ENCODE data around the gene LONRF2. TPM values are rescaled to one million over a fixed set of nuclear protein-coding genes. Genes with fewer than 3 reads are reported as not detected.

The LONRF2 gene
- total RNA-seq, 1 experiment from 2014 or later = 0.33 TPM

GRCh38 chr2:100352521-100352920 lies 30.2 kb upstream of the LONRF2 start:
- DNase-seq (ENCODE audit: low spot score) (no peak), ATAC-seq (no peak)
- ChIA-PET POLR2A (no interaction called here), CTCF (no interaction called here)
- Mint-ChIP-seq H3K36me3 (peaks cover 10% of the 10 kb centered on the region), H3K9me3 (peaks cover 31% of the 10 kb centered on the region), H3K4me1 (peaks cover 11% of the 10 kb centered on the region), H3K4me3 (no peak overlapping the region), H3K27ac (no peak overlapping the region), H3K27me3 (ENCODE audit: low read depth) (no peaks in the 10 kb centered on the region)
- TF ChIP-seq ARID4B (CRISPR knock-in tag; IDR thresholded peaks at IDR 0.05; ENCODE audit: borderline replicate concordance) (no peak), STAT6 (CRISPR knock-in tag; conservative IDR thresholded peaks at IDR 0.05; ENCODE audit: low read depth) (no peak), GABPB1 (CRISPR knock-in tag; IDR thresholded peaks at IDR 0.05) (no peak), AFF4 (CRISPR knock-in tag; IDR thresholded peaks at IDR 0.05; ENCODE audit: borderline replicate concordance) (no peak), GRHL2 (CRISPR knock-in tag; IDR thresholded peaks at IDR 0.05; ENCODE audit: insufficient replicate concordance, severe bottlenecking) (no peak), ETV6 (CRISPR knock-in tag; IDR thresholded peaks at IDR 0.05) (no peak), IRF1 (CRISPR knock-in tag; IDR thresholded peaks at IDR 0.05) (no peak), ZNF219 (CRISPR knock-in tag; IDR thresholded peaks at IDR 0.05; ENCODE audit: borderline replicate concordance) (no peak), ZSCAN18 (CRISPR knock-in tag; IDR thresholded peaks at IDR 0.05) (no peak), USF1 (CRISPR knock-in tag; IDR thresholded peaks at IDR 0.05) (no peak), MXD4 (CRISPR knock-in tag; IDR thresholded peaks at IDR 0.05; ENCODE audit: borderline replicate concordance) (no peak), PREB (CRISPR knock-in tag; IDR thresholded peaks at IDR 0.05; ENCODE audit: borderline replicate concordance) (no peak), E2F5 (CRISPR knock-in tag; IDR thresholded peaks at IDR 0.05) (no peak), USF2 (CRISPR knock-in tag; IDR thresholded peaks at IDR 0.05) (no peak), ZBTB43 (CRISPR knock-in tag; IDR thresholded peaks at IDR 0.05) (no peak), NR3C1 (CRISPR knock-in tag; conservative IDR thresholded peaks at IDR 0.05; ENCODE audit: low read depth) (no peak), NR1H2 (CRISPR knock-in tag; IDR thresholded peaks at IDR 0.05) (no peak), NFATC4 (CRISPR knock-in tag; IDR thresholded peaks at IDR 0.05) (no peak)

Measured in WTC11 (cell line).